Neuronal stem cell (in vitro differentiated cells): Measurements from ENCODE around the gene GNLY.
A peak's percentile ranks its signal among the peaks of the same experiment; 100 is the strongest.

Source experiments
- DNase-seq: peaks from one replicate; pipeline ENCODE4 v3.0.0-alpha.2; 2013; ENCODE audit warnings: low spot score
- H2AFZ ChIP-seq: one replicate; pipeline ENCODE4 v1.6.1; 2013; ENCODE audit warnings: mild to moderate bottlenecking, low read length, inconsistent platforms
- H2AK5ac ChIP-seq: 2 replicates; pipeline ENCODE4 v1.6.1; 2013; ENCODE audit warnings: low read depth, mild to moderate bottlenecking, inconsistent platforms, low read length, moderate library complexity, mixed read lengths
- H2BK120ac ChIP-seq: 2 replicates; pipeline ENCODE4 v1.6.1; 2013; ENCODE audit warnings: low read depth, mild to moderate bottlenecking, inconsistent platforms, low read length, moderate library complexity, mixed read lengths
- H2BK12ac ChIP-seq: one replicate; pipeline ENCODE4 v1.6.1; 2013; ENCODE audit warnings: low read length, inconsistent platforms
- H2BK15ac ChIP-seq: 2 replicates; pipeline ENCODE4 v1.6.1; 2013; ENCODE audit warnings: mild to moderate bottlenecking, low read length, inconsistent platforms, mixed read lengths
- H2BK5ac ChIP-seq: one replicate; pipeline ENCODE4 v1.6.1; 2013; ENCODE audit warnings: inconsistent platforms, mild to moderate bottlenecking, low read length, moderate library complexity
- H3K14ac ChIP-seq: one replicate; pipeline ENCODE4 v1.6.1; 2013; ENCODE audit warnings: low read length, inconsistent platforms
- H3K18ac ChIP-seq: 2 replicates; pipeline ENCODE4 v1.6.1; 2013; ENCODE audit warnings: low read length, inconsistent platforms
- H3K23ac ChIP-seq: 2 replicates; pipeline ENCODE4 v1.6.1; 2013; ENCODE audit warnings: low read depth, mild to moderate bottlenecking, mixed read lengths, low read length, inconsistent platforms; ENCODE audit not compliant: poor library complexity
- H3K27ac ChIP-seq: replicated peaks from 3 replicates; pipeline ENCODE4 v1.5.1; 2013; ENCODE audit warnings: low read length, inconsistent platforms
- H3K27me3 ChIP-seq, 3 experiments: 2 replicates each; pipeline ENCODE4 v1.6.1; 2013; ENCODE audit warnings: low read length in 3 of 3, mild to moderate bottlenecking in 2 of 3, inconsistent platforms in 1 of 3, low read depth in 1 of 3, mixed read lengths in 1 of 3, moderate library complexity in 1 of 3; ENCODE audit not compliant: control insufficient read depth in 3 of 3, insufficient read depth in 3 of 3
- H3K36me3 ChIP-seq, 2 donors: replicated peaks in 1 of 2; 2 replicates each; pipeline ENCODE4 v1.6.1; 2013; ENCODE audit warnings: low read length in 2 of 2; ENCODE audit not compliant: control insufficient read depth in 2 of 2, insufficient read depth in 2 of 2
- H3K4ac ChIP-seq: 2 replicates; pipeline ENCODE4 v1.6.1; 2013; ENCODE audit warnings: inconsistent platforms, mild to moderate bottlenecking, low read length, moderate library complexity
- H3K4me1 ChIP-seq, 2 donors: 1 replicate in 1 of 2; 2 replicates in 1 of 2; pipeline ENCODE4 v1.6.1; 2013; ENCODE audit warnings: low read length in 2 of 2, low read depth in 1 of 2; ENCODE audit not compliant: control insufficient read depth in 2 of 2, insufficient read depth in 1 of 2
- H3K4me2 ChIP-seq: one replicate; pipeline ENCODE4 v1.6.1; 2013; ENCODE audit warnings: mild to moderate bottlenecking, low read length, inconsistent platforms; ENCODE audit not compliant: insufficient read depth, poor library complexity, severe bottlenecking
- H3K4me3 ChIP-seq, 2 donors: 2 replicates each; pipeline ENCODE4 v1.5.1; 2013; ENCODE audit warnings: low read length in 2 of 2, mild to moderate bottlenecking in 2 of 2, inconsistent platforms in 1 of 2, moderate library complexity in 1 of 2
- H3K79me1 ChIP-seq: one replicate; pipeline ENCODE4 v1.6.1; 2013; ENCODE audit warnings: low read depth, mild to moderate bottlenecking, inconsistent platforms, low read length, moderate library complexity
- H3K9ac ChIP-seq: one replicate; pipeline ENCODE4 v1.6.1; 2013; ENCODE audit warnings: mild to moderate bottlenecking, low read depth, low read length, inconsistent platforms; ENCODE audit not compliant: poor library complexity
- H3K9me3 ChIP-seq, 2 donors: replicated peaks in 1 of 2; 2 replicates each; pipeline versions ENCODE3 to v1.6.1; 2013; ENCODE audit warnings: low read length in 2 of 2, mild to moderate bottlenecking in 2 of 2, inconsistent platforms in 1 of 2, low read depth in 1 of 2, mixed read lengths in 1 of 2, moderate library complexity in 1 of 2; ENCODE audit not compliant: control insufficient read depth in 2 of 2, insufficient read depth in 1 of 2
- H4K8ac ChIP-seq: one replicate; pipeline ENCODE4 v1.6.1; 2013; ENCODE audit warnings: low read depth, mild to moderate bottlenecking, inconsistent platforms, low read length, moderate library complexity
- H4K91ac ChIP-seq: one replicate; pipeline ENCODE4 v1.6.1; 2013; ENCODE audit warnings: low read length, low read depth, mild to moderate bottlenecking, inconsistent platforms; ENCODE audit not compliant: poor library complexity
- WGBS, 2 donors: extraction: QIAGEN DNeasy Blood & Tissue Kit; methylation state at CpG; one replicate each; pipeline ENCODE4 v1.1.7; 2013; ENCODE audit warnings: missing lambda C conversion rate in 2 of 2, mixed read lengths in 1 of 2; ENCODE audit not compliant: insufficient read length in 2 of 2, insufficient replicate concordance in 1 of 2; ENCODE audit errors: extremely low coverage in 2 of 2; 5-methylcytosine and 5-hydroxymethylcytosine counted together

Gene GNLY

DNA sequence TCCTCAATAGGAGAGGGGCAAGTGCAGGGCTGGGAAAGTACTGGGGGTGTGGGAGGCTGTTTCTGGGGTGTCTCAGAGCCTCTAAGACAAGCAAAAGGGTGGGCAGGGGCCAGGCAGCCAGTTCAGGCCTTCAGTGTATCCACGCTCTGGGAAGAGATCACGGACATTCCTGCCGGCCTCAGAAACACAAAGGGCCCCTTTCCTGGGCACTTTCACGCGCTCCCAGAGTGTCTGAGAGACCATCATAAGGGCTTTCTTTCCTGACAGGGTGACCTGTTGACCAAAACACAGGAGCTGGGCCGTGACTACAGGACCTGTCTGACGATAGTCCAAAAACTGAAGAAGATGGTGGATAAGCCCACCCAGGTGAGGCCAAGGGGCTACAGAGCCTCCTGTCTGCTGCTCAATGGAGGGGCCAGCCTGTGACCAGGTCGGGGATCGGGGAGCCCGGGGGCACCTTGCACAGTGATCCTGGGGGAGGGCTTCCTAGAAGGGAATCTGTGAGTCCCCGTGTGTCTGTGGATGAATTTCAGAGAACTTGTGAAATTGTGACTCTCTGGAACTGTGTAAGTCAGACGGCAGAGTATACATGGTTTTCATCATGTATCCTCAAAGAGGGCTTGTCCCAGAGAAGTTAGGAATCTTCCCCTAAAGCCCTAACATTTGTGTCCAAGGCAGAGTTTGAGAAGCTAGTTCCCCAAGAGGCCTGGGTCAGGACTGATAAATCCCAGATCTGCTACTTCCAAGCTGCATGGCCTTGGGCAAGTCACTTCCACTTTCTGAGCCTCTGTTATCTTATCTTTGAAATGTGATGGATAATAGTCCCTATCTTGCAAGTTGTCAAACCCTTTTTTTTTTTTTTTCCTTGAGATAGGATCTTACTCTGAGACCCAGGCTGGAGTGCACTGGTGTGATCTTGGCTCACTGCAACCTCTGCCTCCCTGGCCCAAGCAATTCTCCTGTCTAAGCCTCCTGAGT is 1.8 kb downstream of the GNLY start:
- no peak overlapping the region for H2BK120ac ChIP-seq
- no peaks in the 10 kb centered on the region for H3K9me3 ChIP-seq
- H2AFZ ChIP-seq = peak overlapping the region; percentile 3
- no peak overlapping the region for H4K91ac ChIP-seq
- no peak overlapping the region for H2BK5ac ChIP-seq
- no peak overlapping the region for H3K4me2 ChIP-seq
- H3K27me3 ChIP-seq = peaks cover 0 to 27% (median 0%) of the 10 kb centered on the region in 3 experiments
- peaks cover 2% of the 10 kb centered on the region in 2 donors for H3K4me1 ChIP-seq
- no peak for DNase-seq
- H3K36me3 ChIP-seq = no peaks in the 10 kb centered on the region
- no peaks in the 10 kb centered on the region for H3K79me1 ChIP-seq
- no peak overlapping the region for H3K27ac ChIP-seq
- H2AK5ac ChIP-seq = peak overlapping the region; percentile 35
- WGBS, 2 donors = no CpG with 5 or more reads among the region's 12 CpGs
- H3K18ac ChIP-seq = peak overlapping the region; percentile 27
- H4K8ac ChIP-seq = no peak overlapping the region
- H3K9ac ChIP-seq = no peak overlapping the region
- no peak overlapping the region for H3K23ac ChIP-seq
- no peak overlapping the region for H3K4ac ChIP-seq
- H3K14ac ChIP-seq = no peak overlapping the region
- no peak overlapping the region for H3K4me3 ChIP-seq
- H2BK12ac ChIP-seq = no peak overlapping the region
- no peak overlapping the region for H2BK15ac ChIP-seq

GRCh38 chr2:85697096-85697495 is 2.9 kb downstream of the GNLY start:
- Histone ChIP-seq H3K4me2 (no peak overlapping the region), H3K27ac (no peak overlapping the region), H3K9me3 (no peaks in the 10 kb centered on the region), H3K36me3 (no peaks in the 10 kb centered on the region), H4K91ac (no peak overlapping the region), H2BK15ac (no peak overlapping the region), H3K4ac (no peak overlapping the region), H2BK12ac (no peak overlapping the region), H3K18ac (peak overlapping the region; percentile 42), H4K8ac (no peak overlapping the region), H3K14ac (no peak overlapping the region), H3K79me1 (no peaks in the 10 kb centered on the region), H2BK5ac (no peak overlapping the region), H3K4me1 (peaks cover 2 to 4% of the 10 kb centered on the region in 2 donors), H3K23ac (peak overlapping the region; percentile 18), H2AK5ac (no peak overlapping the region), H3K4me3 (no peak overlapping the region), H2AFZ (no peak overlapping the region), H2BK120ac (no peak overlapping the region), H3K9ac (no peak overlapping the region), H3K27me3 (peaks cover 0 to 27% (median 0%) of the 10 kb centered on the region in 3 experiments)
- DNase-seq = no peak
- WGBS, 2 donors = no CpG with 5 or more reads among the region's 3 CpGs

GRCh38 chr2:85697716-85698115 is 3.6 kb downstream of the GNLY start:
- Histone ChIP-seq H3K4ac (no peak overlapping the region), H3K18ac (no peak overlapping the region), H2BK120ac (no peak overlapping the region), H2AK5ac (no peak overlapping the region), H4K91ac (no peak overlapping the region), H3K9ac (no peak overlapping the region), H3K27ac (no peak overlapping the region), H2BK12ac (no peak overlapping the region), H3K14ac (no peak overlapping the region), H3K27me3 (peaks cover 0 to 26% (median 0%) of the 10 kb centered on the region in 3 experiments), H4K8ac (no peak overlapping the region), H2AFZ (peak overlapping the region; percentile 60), H3K4me1 (peaks cover 2 to 4% of the 10 kb centered on the region in 2 donors), H3K4me2 (no peak overlapping the region), H3K4me3 (no peak overlapping the region), H3K23ac (no peak overlapping the region), H2BK15ac (no peak overlapping the region), H3K9me3 (no peaks in the 10 kb centered on the region), H2BK5ac (no peak overlapping the region), H3K79me1 (no peaks in the 10 kb centered on the region), H3K36me3 (no peaks in the 10 kb centered on the region)
- no peak for DNase-seq
- WGBS, 2 donors = no CpG with 5 or more reads among the region's 2 CpGs

DNA sequence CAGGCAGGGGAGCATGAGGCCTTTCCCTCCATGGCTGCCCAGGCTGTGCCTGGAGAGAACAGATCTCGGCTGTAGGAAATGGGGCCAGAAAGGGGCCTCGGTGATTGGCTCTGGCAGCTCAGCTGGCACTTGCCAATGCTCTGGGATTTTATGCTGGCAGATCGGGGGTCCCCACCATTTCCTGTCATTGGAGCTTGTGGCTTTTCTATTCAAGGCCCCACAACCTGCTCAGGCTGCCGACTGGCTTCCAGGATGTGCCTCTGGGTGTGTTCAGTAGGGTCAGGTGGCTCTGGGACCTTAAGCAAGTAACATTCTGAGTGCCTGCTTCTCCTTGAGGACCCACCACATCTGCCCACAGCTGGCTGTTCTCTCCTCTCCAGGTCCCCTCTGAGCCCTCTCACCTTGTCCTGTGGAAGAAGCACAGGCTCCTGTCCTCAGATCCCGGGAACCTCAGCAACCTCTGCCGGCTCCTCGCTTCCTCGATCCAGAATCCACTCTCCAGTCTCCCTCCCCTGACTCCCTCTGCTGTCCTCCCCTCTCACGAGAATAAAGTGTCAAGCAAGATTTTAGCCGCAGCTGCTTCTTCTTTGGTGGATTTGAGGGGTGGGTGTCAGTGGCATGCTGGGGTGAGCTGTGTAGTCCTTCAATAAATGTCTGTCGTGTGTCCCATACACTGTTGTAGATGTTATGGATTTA is 4.2 kb downstream of the GNLY start:
- H4K8ac ChIP-seq = no peak overlapping the region

More for the DNA sequence above, 4.2 kb downstream of the GNLY start:
- peak overlapping the region; percentile 60 for H2AFZ ChIP-seq
- no peak overlapping the region for H3K4ac ChIP-seq
- no peak overlapping the region for H3K14ac ChIP-seq
- H3K9ac ChIP-seq = no peak overlapping the region
- no peak overlapping the region for H3K23ac ChIP-seq
- no peaks in the 10 kb centered on the region for H3K36me3 ChIP-seq
- no peaks in the 10 kb centered on the region for H3K9me3 ChIP-seq
- no peak overlapping the region for H2AK5ac ChIP-seq
- H2BK5ac ChIP-seq = no peak overlapping the region
- peak overlapping the region; percentile 4 for H2BK15ac ChIP-seq
- H3K4me2 ChIP-seq = no peak overlapping the region
- no peak for DNase-seq
- H4K91ac ChIP-seq = no peak overlapping the region
- peaks cover 0 to 24% (median 0%) of the 10 kb centered on the region in 3 experiments for H3K27me3 ChIP-seq
- peaks cover 2 to 4% of the 10 kb centered on the region in 2 donors for H3K4me1 ChIP-seq
- no peak overlapping the region for H3K18ac ChIP-seq
- no peak overlapping the region for H2BK120ac ChIP-seq
- H2BK12ac ChIP-seq = no peak overlapping the region
- no peaks in the 10 kb centered on the region for H3K79me1 ChIP-seq
- H3K4me3 ChIP-seq = no peak overlapping the region
- H3K27ac ChIP-seq = no peak overlapping the region
- WGBS, 2 donors = no CpG with 5 or more reads among the region's 11 CpGs
